GM18507 (cell line): ENCODE measurements around the gene ACTL6A.
A peak's percentile ranks its signal among the peaks of the same experiment; 100 is the strongest.

Experiments used
- DNase-seq: peaks from one replicate; pipeline ENCODE4 v3.0.0; 2011; ENCODE audit warnings: low read depth; ENCODE audit not compliant: insufficient read length; ENCODE audit errors: extremely low spot score
- FAIRE-seq: peaks from 2 replicates; lab custom pipeline; 2011; peaks lifted over from hg19 to GRCh38; lab: Jason Lieb, UNC

Gene ACTL6A

DNA sequence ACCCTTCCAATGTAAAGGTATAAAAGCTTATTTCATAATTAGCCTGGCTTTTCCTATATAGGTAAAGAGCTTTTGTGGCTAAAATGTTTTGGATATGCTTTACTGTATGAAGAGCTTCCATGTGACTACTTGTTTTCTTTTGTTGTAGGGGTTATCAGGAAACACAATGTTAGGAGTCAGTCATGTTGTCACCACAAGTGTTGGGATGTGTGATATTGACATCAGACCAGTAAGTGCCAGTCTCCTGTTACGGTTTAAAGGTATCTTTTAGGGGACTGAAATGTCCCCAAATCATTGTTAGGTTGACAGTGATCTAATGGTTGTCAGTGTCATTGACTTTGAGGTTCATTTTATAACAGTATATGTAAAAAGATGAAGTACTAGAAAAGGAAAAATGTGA lies 18.3 kb downstream of the ACTL6A start:
- DNase-seq: no peak
- FAIRE-seq: peak; percentile 15

GRCh38 chr3:179589143-179589542 lies 26.4 kb downstream of the ACTL6A start:
- DNase-seq: no peak
- FAIRE-seq: no peak

DNA sequence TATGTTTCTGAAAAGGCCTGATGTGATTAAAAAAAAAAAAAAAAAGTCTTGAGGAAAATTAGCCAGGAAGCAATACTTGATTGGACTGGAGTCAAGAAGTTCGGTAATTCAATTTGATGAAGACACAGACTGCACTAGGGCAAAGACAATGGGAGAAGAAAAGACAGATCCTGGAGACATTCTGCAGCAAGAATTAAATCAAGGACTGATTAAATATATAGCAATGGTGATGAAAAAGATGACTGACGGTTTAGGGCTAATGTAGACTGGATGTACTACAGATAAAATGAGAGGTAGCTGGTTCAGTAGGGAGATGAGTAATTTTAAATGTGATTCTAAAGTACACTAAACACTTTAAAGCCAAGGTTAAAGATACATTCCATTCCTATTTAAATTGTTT lies 27.9 kb downstream of the ACTL6A start:
- DNase-seq (no peak), FAIRE-seq (no peak)

GRCh38 chr3:179591313-179591712 lies 28.6 kb downstream of the ACTL6A start:
- FAIRE-seq: no peak
- DNase-seq: no peak

DNA sequence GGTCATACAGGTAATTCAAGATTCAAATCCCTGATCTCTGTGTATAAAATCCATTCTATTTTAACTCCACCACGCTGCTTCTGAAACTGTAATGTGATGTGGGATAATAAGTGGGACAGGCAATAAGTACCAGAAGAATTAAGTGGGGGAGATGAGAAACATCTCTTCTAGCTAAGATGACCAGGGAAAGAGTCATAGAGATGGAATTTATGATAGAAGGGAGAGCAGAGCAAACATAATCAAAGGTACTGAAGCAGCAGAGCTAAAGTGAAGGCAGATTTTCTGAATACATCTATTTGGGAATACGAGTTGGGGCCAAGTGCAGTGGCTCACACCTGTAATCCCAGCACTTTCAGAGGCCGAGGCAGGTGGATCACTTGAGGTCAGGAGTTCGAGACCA lies 36.8 kb downstream of the ACTL6A start:
- no peak for DNase-seq
- FAIRE-seq: no peak

DNA sequence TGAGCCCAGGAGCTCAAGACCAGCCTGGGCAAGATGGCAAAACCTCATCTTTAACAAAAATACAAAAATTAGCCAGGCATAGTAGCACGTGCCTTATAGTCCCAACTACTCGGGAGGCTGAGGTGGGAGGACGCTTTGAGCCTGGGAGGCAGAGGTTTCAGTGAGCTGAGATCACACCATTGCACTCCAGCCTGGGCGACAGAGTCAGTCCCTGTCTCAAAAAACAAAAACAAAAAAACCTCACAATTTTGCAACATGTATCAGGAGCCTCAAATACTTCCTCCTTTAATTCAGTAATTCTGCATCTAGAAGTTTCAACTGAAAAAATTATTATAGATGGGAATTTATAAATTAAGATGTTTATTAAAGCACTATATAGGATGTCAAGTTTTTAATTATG lies 40.6 kb downstream of the ACTL6A start:
- no peak for FAIRE-seq
- no peak for DNase-seq

GRCh38 chr3:179603831-179604230 lies 41.1 kb downstream of the ACTL6A start:
- DNase-seq (no peak), FAIRE-seq (no peak)

DNA sequence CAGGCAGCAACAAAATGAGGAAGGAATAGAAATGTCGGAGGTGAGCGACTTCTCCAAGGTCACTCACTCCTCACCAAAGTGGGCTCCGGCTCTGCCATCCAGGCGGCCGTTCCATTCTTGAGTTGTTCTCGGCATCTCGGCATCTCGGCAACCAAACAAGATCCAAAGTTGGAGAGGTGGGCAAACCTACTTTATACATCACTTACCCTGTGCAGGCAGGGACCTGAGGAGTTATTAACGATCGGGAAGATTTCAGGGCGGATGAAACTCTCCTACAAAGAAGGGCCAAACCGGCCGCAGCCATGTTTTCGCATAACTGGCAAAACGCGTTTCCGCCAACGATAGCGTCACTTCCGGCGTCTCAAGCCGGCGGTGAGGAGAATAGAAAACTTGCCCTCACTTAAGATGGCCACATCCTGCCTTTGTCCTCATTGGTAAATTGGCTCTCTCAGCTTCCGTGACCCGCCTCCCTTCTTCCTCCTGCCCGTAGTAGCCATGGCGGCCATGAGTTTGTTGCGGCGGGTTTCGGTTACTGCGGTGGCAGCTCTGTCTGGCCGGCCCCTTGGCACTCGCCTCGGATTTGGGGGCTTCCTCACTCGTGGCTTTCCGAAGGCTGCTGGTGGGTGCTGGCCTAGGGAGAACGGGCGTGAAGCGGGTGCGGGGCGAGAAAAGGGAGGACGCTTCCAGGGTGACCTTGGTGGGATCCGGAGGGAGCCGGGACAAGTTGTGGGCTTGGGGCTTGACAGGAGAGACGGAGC lies 41.8 kb downstream of the ACTL6A start, which contains the start of the genes MRPL47 and NDUFB5:
Gene MRPL47 (minus strand): TSS at position 318 of the 758 bp plus-strand sequence. CDS start 14 bp downstream, at position 304.
Gene NDUFB5 (plus strand): TSS at position 474 of the 758 bp plus-strand sequence. CDS start 22 bp downstream, at position 496.
- DNase-seq (peak; percentile 85), FAIRE-seq (peak; percentile 97)

DNA sequence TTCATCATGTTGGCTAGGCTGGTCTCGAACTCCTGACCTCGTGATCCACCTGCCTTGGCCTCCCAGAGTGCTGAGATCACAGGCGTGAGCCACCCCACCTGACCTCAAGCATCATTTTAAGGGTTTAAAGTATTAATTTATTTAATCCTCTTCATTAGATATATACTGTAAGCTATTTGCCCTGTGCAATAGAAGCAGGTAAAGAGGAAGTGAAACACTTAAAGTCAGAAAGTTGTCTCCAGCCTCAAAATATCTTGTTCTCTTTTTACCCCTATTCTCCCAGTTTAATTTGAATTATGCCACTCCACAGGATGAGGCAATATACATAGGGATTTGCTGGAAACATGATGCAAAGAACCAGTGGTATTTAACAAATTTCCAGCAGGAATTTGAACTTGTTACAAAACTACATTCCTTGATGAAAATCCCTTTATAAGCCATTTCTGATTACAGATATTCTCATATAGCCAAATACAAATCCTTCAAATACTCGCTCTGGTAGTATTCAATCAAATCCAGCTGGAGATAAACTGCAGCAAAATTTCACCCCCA lies 43.9 kb downstream of the ACTL6A start:
- peak; percentile 9 for FAIRE-seq
- no peak for DNase-seq

GRCh38 chr3:179608931-179609720 lies 46.4 kb downstream of the ACTL6A start:
- DNase-seq (no peak), FAIRE-seq (peak; percentile 80)

DNA sequence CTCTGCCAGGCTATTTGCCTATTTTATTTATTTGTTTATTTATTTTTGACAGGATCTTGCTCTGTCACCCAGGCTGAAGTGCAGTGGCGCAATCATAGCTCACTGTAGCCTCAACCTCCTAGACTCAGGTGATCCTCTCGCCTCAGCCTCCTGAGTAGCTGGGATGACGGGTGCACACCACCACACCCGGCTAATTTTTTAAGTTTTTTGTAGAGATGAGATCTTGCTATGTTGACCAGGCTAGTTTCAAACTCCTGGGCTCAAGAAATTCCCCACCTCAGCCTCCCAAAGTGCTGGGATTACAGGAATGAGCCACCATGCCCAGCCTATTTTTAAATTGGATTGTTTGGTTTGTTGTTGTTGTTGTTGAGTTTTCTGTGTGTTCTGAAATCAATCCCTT lies 47.3 kb downstream of the ACTL6A start:
- no peak for DNase-seq
- no peak for FAIRE-seq

DNA sequence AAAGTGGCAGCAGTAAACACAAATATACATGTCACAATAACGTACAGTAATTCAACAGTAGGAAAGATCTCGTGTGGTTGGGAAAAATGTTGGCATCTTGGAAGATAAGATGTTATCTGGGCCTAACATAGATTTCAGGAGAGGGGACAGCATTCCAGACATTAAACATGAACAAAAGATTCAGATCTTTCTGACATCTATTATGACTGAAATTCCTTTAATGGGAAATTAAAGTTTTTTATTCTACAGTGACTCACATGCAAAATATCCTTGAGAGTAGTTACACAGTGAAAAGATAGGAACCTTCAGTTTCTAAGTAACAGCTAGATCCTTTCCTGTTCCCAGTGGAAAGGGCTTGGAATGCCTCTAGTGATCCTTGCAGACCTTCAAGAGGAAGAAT lies 51.1 kb downstream of the ACTL6A start:
- DNase-seq (no peak), FAIRE-seq (no peak)

GRCh38 chr3:179615458-179616173 lies 52.9 kb downstream of the ACTL6A start:
- FAIRE-seq (no peak), DNase-seq (no peak)

DNA sequence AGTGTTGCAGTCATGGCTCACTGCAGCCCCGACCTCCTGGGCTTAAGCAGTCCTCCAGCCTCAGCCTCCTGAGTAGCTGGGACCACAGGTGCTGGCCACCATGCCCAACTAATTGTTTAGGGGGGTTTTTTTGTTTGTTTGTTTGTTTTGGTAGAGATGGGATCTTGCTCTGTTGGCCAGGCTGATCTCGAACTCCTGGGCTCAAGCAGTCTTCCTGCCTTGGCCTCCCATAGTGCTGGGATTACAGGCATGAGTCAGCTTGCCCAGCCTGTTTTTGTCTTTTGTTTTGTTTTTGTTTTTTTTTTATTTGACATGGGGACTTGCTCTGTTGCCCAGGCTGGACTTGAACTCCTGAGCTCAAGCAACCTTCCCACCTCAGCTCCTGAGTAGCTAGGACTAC lies 59.3 kb downstream of the ACTL6A start:
- DNase-seq (no peak), FAIRE-seq (no peak)

- FAIRE-seq: no peak
Measured at GRCh38 chr3:179624451-179624850, 61.7 kb downstream of the ACTL6A start.

GRCh38 chr3:179630753-179631451 lies 68.2 kb downstream of the ACTL6A start:
- DNase-seq: no peak

More at GRCh38 chr3:179624451-179624850, 61.7 kb downstream of the ACTL6A start:
- no peak for DNase-seq

More at GRCh38 chr3:179630753-179631451, 68.2 kb downstream of the ACTL6A start:
- FAIRE-seq: peak; percentile 56
